Measurements from ENCODE around the gene TIMP4.

DNA sequence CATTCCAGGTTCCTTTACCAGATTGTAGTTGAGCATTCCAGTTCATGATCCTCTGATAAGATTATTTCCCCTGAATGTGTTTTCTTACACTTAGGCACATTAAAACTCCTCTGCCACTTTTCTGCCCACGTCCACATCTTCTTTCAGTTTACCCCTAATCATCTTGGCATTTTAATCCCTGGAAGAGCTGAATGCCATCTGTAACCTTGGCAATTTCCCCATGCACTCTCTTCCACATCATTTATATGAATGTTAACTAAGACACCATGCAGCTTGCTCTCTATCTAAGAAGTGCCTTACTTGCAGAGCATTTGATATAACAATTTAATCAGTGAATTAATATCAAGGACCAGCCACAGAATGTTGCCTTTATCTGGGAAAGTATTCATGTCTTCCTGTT lies 25.8 kb downstream of the TIMP4 start:
- no peak for TF ChIP-seq SPI1 (IDR thresholded peaks at IDR 0.05; ENCODE audit: low read depth, low read length)
- no peak for TF ChIP-seq POLR2AphosphoS5 (IDR thresholded peaks at IDR 0.05; ENCODE audit: low read depth, low read length)

Data from GM12891 (cell line).